PFSK-1 (cell line): ENCODE measurements around the gene CD79B.

Experiments used
- POLR2AphosphoS5 ChIP-seq: IDR thresholded peaks from 2 replicates; pipeline ENCODE4 v1.6.1; 2012; ENCODE audit warnings: low read depth, mild to moderate bottlenecking, control low read depth, low read length, moderate library complexity
- REST ChIP-seq, 2 experiments: IDR thresholded peaks; 2 replicates each; pipeline versions ENCODE4 v1.6.1 to v1.8.0; 2011 to 2012; ENCODE audit warnings: low read depth in 2 of 2, low read length in 2 of 2, control low read depth in 1 of 2, inconsistent platforms in 1 of 2, mild to moderate bottlenecking in 1 of 2, moderate library complexity in 1 of 2; ENCODE audit not compliant: insufficient read depth in 1 of 2
- SIN3A ChIP-seq: IDR thresholded peaks from 2 replicates; pipeline ENCODE4 v1.6.1; 2012; ENCODE audit warnings: mild to moderate bottlenecking, low read length, moderate library complexity, borderline replicate concordance; ENCODE audit not compliant: insufficient read depth
- TAF1 ChIP-seq: IDR thresholded peaks from 2 replicates; pipeline ENCODE4 v1.6.1; 2012; ENCODE audit warnings: low read length, control low read depth, borderline replicate concordance; ENCODE audit not compliant: insufficient read depth

- no peak for TF ChIP-seq REST (IDR thresholded peaks at IDR 0.05; ENCODE audit: insufficient read depth in 1 of 2, low read depth in 2 of 2, low read length in 2 of 2)
- no peak for TF ChIP-seq POLR2AphosphoS5
- TF ChIP-seq SIN3A = no peak
- no peak for TF ChIP-seq TAF1
These were observed 15.5 kb downstream of the CD79B start for GRCh38 chr17:63916566-63917185.
